H9 (cell line): Measurements from ENCODE around the gene MITD1. TPM values are rescaled to one million over a fixed set of nuclear protein-coding genes. Genes with fewer than 3 reads are reported as not detected.

Source experiments
- DNase-seq: peaks from one replicate; pipeline ENCODE4 v3.0.0-alpha.2; 2017
- H2AFZ ChIP-seq: one replicate; pipeline ENCODE4 v1.6.1; 2013; ENCODE audit warnings: mild to moderate bottlenecking, low read length, control low read depth, moderate library complexity
- H2AK5ac ChIP-seq: 2 replicates; pipeline ENCODE4 v1.6.1; 2013; ENCODE audit warnings: low read length, control low read depth, mixed read lengths; ENCODE audit not compliant: insufficient read length
- H2BK120ac ChIP-seq: one replicate; pipeline ENCODE4 v1.6.1; 2013; ENCODE audit warnings: low read depth, mild to moderate bottlenecking, low read length, control low read depth, inconsistent platforms; ENCODE audit not compliant: poor library complexity, severe bottlenecking
- H2BK12ac ChIP-seq: 2 replicates; pipeline ENCODE4 v1.6.1; 2013; ENCODE audit warnings: low read length, control low read depth, mixed read lengths, low read depth; ENCODE audit not compliant: insufficient read length
- H2BK15ac ChIP-seq: 2 replicates; pipeline ENCODE4 v1.6.1; 2013; ENCODE audit warnings: low read depth, low read length, control low read depth
- H2BK20ac ChIP-seq: one replicate; pipeline ENCODE4 v1.6.1; 2013; ENCODE audit warnings: low read depth, mild to moderate bottlenecking, low read length, control low read depth, inconsistent platforms; ENCODE audit not compliant: poor library complexity, severe bottlenecking
- H2BK5ac ChIP-seq: 2 replicates; pipeline ENCODE4 v1.6.1; 2013; ENCODE audit warnings: low read length, control low read depth, mixed read lengths; ENCODE audit not compliant: insufficient read length
- H3K14ac ChIP-seq: 2 replicates; pipeline ENCODE4 v1.6.1; 2013; ENCODE audit warnings: low read length, control low read depth; ENCODE audit not compliant: insufficient read depth
- H3K18ac ChIP-seq: 2 replicates; pipeline ENCODE4 v1.6.1; 2013; ENCODE audit warnings: low read depth, mild to moderate bottlenecking, mixed read lengths, low read length, control low read depth; ENCODE audit not compliant: insufficient read length
- H3K23ac ChIP-seq: 2 replicates; pipeline ENCODE4 v1.6.1; 2013; ENCODE audit warnings: low read length, control low read depth, mixed read lengths, low read depth; ENCODE audit not compliant: insufficient read length
- H3K23me2 ChIP-seq: 2 replicates; pipeline ENCODE4 v1.6.1; 2013; ENCODE audit warnings: low read depth, mild to moderate bottlenecking, mixed read lengths, low read length, control low read depth; ENCODE audit not compliant: insufficient read length, poor library complexity, severe bottlenecking
- H3K27ac ChIP-seq: 2 replicates; pipeline ENCODE4 v1.5.1; 2013; ENCODE audit warnings: low read length, control low read depth, mixed read lengths, low read depth; ENCODE audit not compliant: insufficient read length
- H3K27me3 ChIP-seq: 2 replicates; pipeline ENCODE4 v1.6.1; 2013; ENCODE audit warnings: low read length, control low read depth, inconsistent platforms; ENCODE audit not compliant: insufficient read depth
- H3K4ac ChIP-seq: 2 replicates; pipeline ENCODE4 v1.6.1; 2013; ENCODE audit warnings: low read depth, mild to moderate bottlenecking, control low read depth, inconsistent platforms, low read length, moderate library complexity
- H3K4me1 ChIP-seq: 2 replicates; pipeline ENCODE4 v1.6.1; 2013; ENCODE audit warnings: low read length, control low read depth, inconsistent platforms; ENCODE audit not compliant: insufficient read depth
- H3K4me2 ChIP-seq: 2 replicates; pipeline ENCODE4 v1.6.1; 2013; ENCODE audit warnings: low read length, control low read depth, mixed read lengths; ENCODE audit not compliant: insufficient read length, insufficient read depth
- H3K56ac ChIP-seq: 2 replicates; pipeline ENCODE4 v1.6.1; 2013; ENCODE audit warnings: low read depth, mild to moderate bottlenecking, mixed read lengths, low read length, control low read depth; ENCODE audit not compliant: insufficient read length
- H3K79me1 ChIP-seq: 2 replicates; pipeline ENCODE4 v1.6.1; 2013; ENCODE audit warnings: low read depth, mild to moderate bottlenecking, moderate library complexity, low read length, control low read depth, inconsistent platforms; ENCODE audit not compliant: insufficient read depth, poor library complexity, severe bottlenecking
- H3K79me2 ChIP-seq: 2 replicates; pipeline ENCODE4 v1.6.1; 2013; ENCODE audit warnings: low read length, control low read depth, inconsistent platforms; ENCODE audit not compliant: insufficient read depth
- H3K9ac ChIP-seq: 2 replicates; pipeline ENCODE4 v1.6.1; 2013; ENCODE audit warnings: low read length, control low read depth, mixed read lengths; ENCODE audit not compliant: insufficient read length; ENCODE audit errors: extremely low read depth
- H3K9me3 ChIP-seq: one replicate; pipeline ENCODE4 v1.6.1; 2013; ENCODE audit warnings: low read depth, low read length, inconsistent platforms; ENCODE audit not compliant: control insufficient read depth
- H3T11ph ChIP-seq: one replicate; pipeline ENCODE4 v1.6.1; 2013; ENCODE audit warnings: mild to moderate bottlenecking, low read length, control low read depth, inconsistent platforms
- H4K20me1 ChIP-seq: one replicate; pipeline ENCODE4 v1.6.1; 2013; ENCODE audit not compliant: control insufficient read depth, insufficient read length, insufficient read depth
- H4K5ac ChIP-seq: 2 replicates; pipeline ENCODE4 v1.6.1; 2013; ENCODE audit warnings: low read depth, mild to moderate bottlenecking, mixed read lengths, low read length, control low read depth; ENCODE audit not compliant: insufficient read length
- H4K8ac ChIP-seq: replicated peaks from 2 replicates; pipeline ENCODE4 v1.6.1; 2013; ENCODE audit warnings: low read length, control low read depth, mixed read lengths, low read depth; ENCODE audit not compliant: insufficient read length
- H4K91ac ChIP-seq: 2 replicates; pipeline ENCODE4 v1.6.1; 2013; ENCODE audit warnings: low read depth, mild to moderate bottlenecking, moderate library complexity, mixed read lengths, low read length, control low read depth; ENCODE audit not compliant: insufficient read length
- H3K27ac Mint-ChIP-seq, 3 experiments: 2 replicates in 2 of 3; 3 replicates in 1 of 3; pipeline ENCODE4 v1.8.0; 2020 to 2021; ENCODE audit warnings: mixed read lengths in 3 of 3, mild to moderate bottlenecking in 1 of 3, moderate library complexity in 1 of 3
- H3K27me3 Mint-ChIP-seq: 2 replicates; pipeline ENCODE4 v1.8.0; 2021; ENCODE audit warnings: low read depth, mild to moderate bottlenecking, moderate library complexity, mixed read lengths
- H3K36me3 Mint-ChIP-seq, 3 experiments: 2 replicates in 2 of 3; 3 replicates in 1 of 3; pipeline ENCODE4 v1.8.0; 2020 to 2021; ENCODE audit warnings: low read depth in 3 of 3, mixed read lengths in 3 of 3; ENCODE audit not compliant: insufficient read depth in 1 of 3
- H3K4me1 Mint-ChIP-seq, 2 experiments: 2 replicates each; pipeline ENCODE4 v1.8.0; 2020; ENCODE audit warnings: mixed read lengths in 2 of 2
- H3K4me3 Mint-ChIP-seq, 2 experiments: 2 replicates in 1 of 2; 3 replicates in 1 of 2; pipeline ENCODE4 v1.8.0; 2020 to 2021; ENCODE audit warnings: mild to moderate bottlenecking in 2 of 2, mixed read lengths in 2 of 2, moderate library complexity in 1 of 2
- H3K9me3 Mint-ChIP-seq, 2 experiments: 2 replicates in 1 of 2; 3 replicates in 1 of 2; pipeline ENCODE4 v1.8.0; 2020; ENCODE audit warnings: mild to moderate bottlenecking in 2 of 2, mixed read lengths in 2 of 2, moderate library complexity in 1 of 2
- CTCF ChIP-seq: fragments of 200-600 bp; sonication (generic); conservative IDR thresholded peaks from 3 replicates; pipeline ENCODE4 v1.8.0; 2021; ENCODE audit warnings: antibody characterized with exemption, mild to moderate bottlenecking
- WGBS: extraction: QIAGEN DNeasy Blood & Tissue Kit; methylation state at CpG from one replicate; pipeline ENCODE4 v1.1.7; 2013; ENCODE audit warnings: missing lambda C conversion rate, low lambda C conversion rate, mixed read lengths; ENCODE audit not compliant: insufficient read length; ENCODE audit errors: extremely low coverage; 5-methylcytosine and 5-hydroxymethylcytosine counted together
- total RNA-seq: library from RNA; stranded (reverse); gene quantifications from 2 replicates; pipeline ENCODE4 v1.2.1, GENCODE V29; 2021

The MITD1 gene
- total RNA-seq, 1 experiment from 2014 or later, result 35.2 TPM

DNA sequence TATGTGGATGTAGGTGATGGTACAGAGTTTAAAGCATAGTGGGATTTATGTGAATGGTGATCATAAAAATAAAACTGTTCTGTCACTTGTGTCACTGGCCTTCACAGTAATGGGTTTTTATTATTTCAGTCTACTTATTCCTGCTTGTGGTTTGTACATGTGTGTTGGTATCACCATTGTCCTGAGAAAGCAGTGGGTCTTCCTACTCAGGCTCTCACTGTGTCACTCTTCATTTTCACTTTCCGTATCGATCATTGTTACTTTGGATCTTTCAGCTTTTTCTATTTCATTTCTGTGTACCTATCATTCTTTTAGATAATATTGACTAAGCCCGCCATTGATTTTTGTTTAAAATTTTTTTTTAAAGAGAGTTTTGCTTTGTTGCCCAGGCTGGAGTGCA, 7.5 kb upstream of the MITD1 start:
- peaks cover 0 to 8% of the 10 kb centered on the region in 2 experiments; a peak in 2 of 4 replicates for H3K4me1 Mint-ChIP-seq
- no peak for TF ChIP-seq CTCF
- H3K14ac ChIP-seq, result no peak overlapping the region
- H3K36me3 Mint-ChIP-seq, result peaks cover 39 to 60% (median 51%) of the 10 kb centered on the region in 3 experiments
- no peak for DNase-seq
- no peak overlapping the region for H3K18ac ChIP-seq
- H3K9me3 ChIP-seq, result no peaks in the 10 kb centered on the region
- no peaks in the 10 kb centered on the region for H3K4me1 ChIP-seq
- peaks cover 0 to 3% of the 10 kb centered on the region in 2 experiments; a peak in 2 of 5 replicates for H3K9me3 Mint-ChIP-seq
- H3K4me3 Mint-ChIP-seq, result no peak overlapping the region
- no peak overlapping the region for H2AK5ac ChIP-seq
- no peak overlapping the region for H2BK15ac ChIP-seq
- no peak overlapping the region for H4K91ac ChIP-seq
- H2BK20ac ChIP-seq, result no peak overlapping the region
- no peaks in the 10 kb centered on the region for H3K23me2 ChIP-seq
- H3K79me2 ChIP-seq, result peaks cover 10% of the 10 kb centered on the region; the same call in 1 of the 2 replicates
- no peak overlapping the region for H2BK120ac ChIP-seq
- H2AFZ ChIP-seq, result no peak overlapping the region
- no peaks in the 10 kb centered on the region for H4K20me1 ChIP-seq
- no peak overlapping the region for H3K4me2 ChIP-seq
- no peak overlapping the region for H3K4ac ChIP-seq
- no peak overlapping the region for H2BK5ac ChIP-seq
- no peak overlapping the region for H2BK12ac ChIP-seq
- H4K5ac ChIP-seq, result no peak overlapping the region
- no CpG with 5 or more reads among the region's 3 CpGs for WGBS
- no peaks in the 10 kb centered on the region for H3K27me3 ChIP-seq
- no peak overlapping the region for H4K8ac ChIP-seq
- peaks cover 3% of the 10 kb centered on the region for H3K79me1 ChIP-seq
- H3K9ac ChIP-seq, result no peak overlapping the region
- H3T11ph ChIP-seq, result no peak overlapping the region
- no peak overlapping the region for H3K23ac ChIP-seq
- no peak overlapping the region for H3K27ac ChIP-seq
- no peak overlapping the region for H3K56ac ChIP-seq
- no peak overlapping the region for H3K27ac Mint-ChIP-seq
- no peaks in the 10 kb centered on the region for H3K27me3 Mint-ChIP-seq
